SK-N-MC (cell line): Measurements from ENCODE around the gene MYT1.

ENCODE experiments used
- EZH2 ChIP-seq: fragments of 200-600 bp; sonication (generic); IDR thresholded peaks from one replicate; pipeline ENCODE4 v1.6.1; 2017; ENCODE audit warnings: antibody characterized with exemption
- POLR2AphosphoS5 ChIP-seq: IDR thresholded peaks from 2 replicates; pipeline ENCODE4 v1.6.1; 2012; ENCODE audit warnings: mild to moderate bottlenecking, low read depth, low read length, borderline replicate concordance

DNA sequence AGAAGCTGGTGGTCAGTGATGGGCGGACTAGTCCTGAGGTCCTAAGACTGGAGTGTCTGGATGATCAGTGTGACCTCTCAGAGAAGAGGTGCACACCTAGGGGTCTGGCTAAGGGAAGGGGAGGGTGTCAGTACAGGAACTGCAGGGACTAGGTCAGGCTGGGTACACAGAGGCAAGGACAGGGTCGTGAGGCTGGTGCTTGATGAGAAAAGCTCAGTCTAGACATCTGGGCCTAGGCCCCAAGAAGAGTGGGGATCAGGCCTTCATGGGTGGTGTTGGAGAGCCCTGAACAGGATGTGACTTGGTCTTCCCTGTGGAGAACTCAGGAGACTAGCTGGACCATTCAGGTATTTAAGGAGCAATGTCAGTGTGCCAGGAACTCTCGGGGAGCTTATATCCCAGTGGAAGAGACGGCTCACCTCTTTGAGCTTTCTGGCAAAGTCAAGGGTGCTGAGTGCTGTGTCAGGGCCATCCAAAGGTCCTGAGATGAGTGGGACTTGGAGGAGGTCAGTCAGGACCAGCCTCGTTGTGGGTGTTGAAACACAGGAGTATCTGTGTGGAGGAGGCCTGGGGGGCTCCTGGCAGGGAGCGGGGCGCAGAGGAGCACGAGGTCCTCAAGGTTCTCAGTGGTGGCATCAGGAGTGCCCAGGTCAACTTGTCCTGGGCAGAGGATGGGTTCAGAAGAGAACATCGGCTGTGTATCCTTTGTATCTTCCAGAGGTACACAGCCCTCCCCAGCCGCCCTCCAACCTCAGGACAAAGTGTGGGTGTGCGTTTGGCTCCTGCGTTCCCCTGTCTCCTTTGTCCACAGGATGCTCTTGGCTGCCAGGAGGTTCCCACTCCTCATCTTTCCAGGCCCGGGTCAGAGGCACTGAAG, 13.3 kb upstream of the MYT1 start:
- TF ChIP-seq POLR2AphosphoS5 = no peak
- TF ChIP-seq EZH2 = no peak
